ENCODE results near the gene AFMID. TPM values are rescaled to one million over a fixed set of nuclear protein-coding genes. Genes with fewer than 3 reads are reported as not detected.

Gene AFMID
- total RNA-seq, 1 experiment from 2014 or later: 22.2 TPM

DNA sequence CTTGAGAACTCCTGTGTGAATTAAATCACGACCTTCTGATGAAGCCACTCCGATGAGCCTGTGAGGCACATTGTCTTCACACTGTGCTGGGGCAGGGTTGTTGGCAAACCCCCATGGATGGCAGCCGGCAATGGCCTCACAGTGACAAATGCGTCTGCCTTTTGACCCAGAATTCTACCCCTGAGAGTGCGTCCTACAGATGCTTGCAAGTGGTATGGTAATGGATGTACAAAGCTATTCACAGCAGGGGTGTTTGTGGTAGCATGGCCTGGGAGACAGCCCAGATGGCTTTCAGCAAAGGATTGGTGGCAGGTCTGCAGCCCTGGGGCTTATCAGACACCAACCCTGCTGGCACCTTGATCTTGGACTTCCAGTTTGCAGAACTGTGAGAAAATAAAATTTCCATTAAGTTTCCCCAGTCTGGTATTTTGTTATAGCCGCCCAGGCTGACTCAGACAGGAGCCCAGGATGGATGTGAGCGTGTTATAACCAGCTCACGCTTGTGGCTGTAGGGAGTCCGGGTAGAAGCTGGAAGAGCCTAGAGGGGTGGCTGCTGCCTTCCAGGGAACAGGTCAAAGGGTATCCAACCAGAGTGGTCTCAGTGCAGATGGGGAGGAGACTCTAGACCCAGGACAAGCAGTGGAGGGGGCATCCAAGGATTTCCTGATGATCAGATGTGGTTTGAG lies 10.1 kb downstream of the AFMID start:
- Mint-ChIP-seq H3K27me3 (ENCODE audit: insufficient read depth, unreplicated experiment) (no peaks in the 10 kb centered on the region), H3K9me3 (ENCODE audit: unreplicated experiment) (no peaks in the 10 kb centered on the region), H3K27ac (ENCODE audit: low read depth, unreplicated experiment) (peak overlapping the region; percentile 49), H3K4me1 (ENCODE audit: insufficient read depth, unreplicated experiment) (peaks cover 5% of the 10 kb centered on the region), H3K4me3 (ENCODE audit: unreplicated experiment) (no peak overlapping the region), H3K36me3 (ENCODE audit: insufficient read depth, unreplicated experiment) (peaks cover 50% of the 10 kb centered on the region)
- BruUV-seq (replicated peaks): no TSS peak
- CTCF ChIA-PET: no interaction called here
- POLR2A ChIA-PET: interaction anchor here (0.8 to 1.0 kb wide), 2 partner anchors 55 to 407 kb away, joined by 3 read pairs; no protein-coding TSS in a partner anchor
- DNase-seq (ENCODE audit: unreplicated experiment): no peak
- TF ChIP-seq CTCF (IDR thresholded peaks at IDR 0.05; ENCODE audit: unreplicated experiment): no peak
- intact Hi-C loops (cut with micrococcal nuclease): no loop called here

DNA sequence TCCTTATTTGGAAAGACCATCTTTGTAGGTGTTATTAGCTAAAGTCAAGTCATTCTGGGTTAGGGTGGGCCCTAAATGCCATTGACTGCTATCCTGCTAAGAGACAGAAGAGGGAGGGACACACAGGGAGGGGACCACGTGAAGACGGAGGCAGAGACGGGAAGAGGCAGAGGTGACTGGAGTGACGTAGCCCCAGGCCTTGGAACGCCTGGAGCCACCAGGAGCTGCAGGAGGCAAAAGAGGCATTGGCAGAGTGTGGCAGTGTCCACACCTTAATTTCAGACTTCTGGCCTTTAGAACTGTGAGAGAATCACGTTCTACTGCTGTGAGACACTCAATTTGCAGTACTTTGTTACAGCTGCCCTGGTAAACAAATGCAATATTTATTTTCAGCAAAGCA lies 13.3 kb downstream of the AFMID start:
- intact Hi-C loops (cut with micrococcal nuclease): no loop called here
- Mint-ChIP-seq H3K27me3 (ENCODE audit: insufficient read depth, unreplicated experiment) (no peaks in the 10 kb centered on the region), H3K36me3 (ENCODE audit: insufficient read depth, unreplicated experiment) (peaks cover 41% of the 10 kb centered on the region), H3K27ac (ENCODE audit: low read depth, unreplicated experiment) (no peak overlapping the region), H3K4me1 (ENCODE audit: insufficient read depth, unreplicated experiment) (peaks cover 5% of the 10 kb centered on the region), H3K9me3 (ENCODE audit: unreplicated experiment) (no peaks in the 10 kb centered on the region), H3K4me3 (ENCODE audit: unreplicated experiment) (no peak overlapping the region)
- ChIA-PET CTCF (interaction anchor here (0.5 to 0.9 kb wide), 3 partner anchors 24 to 1921 kb away, joined by 3 to 4 read pairs (median 4); no protein-coding TSS in a partner anchor), POLR2A (no interaction called here)
- DNase-seq (ENCODE audit: unreplicated experiment): no peak
- no TSS peak for BruUV-seq (replicated peaks)
- no peak for TF ChIP-seq CTCF (IDR thresholded peaks at IDR 0.05; ENCODE audit: unreplicated experiment)

GRCh38 chr17:78202666-78203065 lies 15.5 kb downstream of the AFMID start:
- H3K27me3 Mint-ChIP-seq (ENCODE audit: insufficient read depth, unreplicated experiment): no peaks in the 10 kb centered on the region

More at GRCh38 chr17:78202666-78203065, 15.5 kb downstream of the AFMID start:
- DNase-seq (ENCODE audit: unreplicated experiment): no peak
- H3K9me3 Mint-ChIP-seq (ENCODE audit: unreplicated experiment): no peaks in the 10 kb centered on the region
- intact Hi-C loops (cut with micrococcal nuclease): no loop called here
- no TSS peak for BruUV-seq (replicated peaks)
- no peak for TF ChIP-seq CTCF (IDR thresholded peaks at IDR 0.05; ENCODE audit: unreplicated experiment)
- POLR2A ChIA-PET: no interaction called here
- H3K36me3 Mint-ChIP-seq (ENCODE audit: insufficient read depth, unreplicated experiment): peaks cover 27% of the 10 kb centered on the region
- CTCF ChIA-PET: interaction anchor here (0.8 kb wide), 1 partner anchor 54 kb away, joined by 4 read pairs; no protein-coding TSS in a partner anchor
- no peak overlapping the region for H3K4me3 Mint-ChIP-seq (ENCODE audit: unreplicated experiment)
- peaks cover 5% of the 10 kb centered on the region for H3K4me1 Mint-ChIP-seq (ENCODE audit: insufficient read depth, unreplicated experiment)
- H3K27ac Mint-ChIP-seq (ENCODE audit: low read depth, unreplicated experiment): no peak overlapping the region
